Measurements from ENCODE around the gene PRPF6. TPM values are rescaled to one million over a fixed set of nuclear protein-coding genes. Genes with fewer than 3 reads are reported as not detected.
"Not testable (repeated sequence)": the region's sequence is repeated elsewhere in the genome, so short reads cannot be mapped to it uniquely, and the experiment has no call there.

The PRPF6 gene
- total and polyA plus RNA-seq, 9 donors, result 46.5 to 84.9 (median 69.7) TPM

GRCh38 chr20:63969838-63970713 is 10.9 kb upstream of the PRPF6 start, which contains the start of gene ZNF512B:
Gene ZNF512B, minus strand, starts transcription at chr20:63969930. Its CDS starts 1,980 bp downstream, at chr20:63967950.
- no peaks in the 10 kb centered on the region for H3K27me3 ChIP-seq
- DNase-seq, result peak; percentile 71 to 83 (median 80)
- no peaks in the 10 kb centered on the region for H3K36me3 ChIP-seq
- H3K9me3 ChIP-seq, result no peaks in the 10 kb centered on the region
- intact Hi-C loops (cut with DNase I), result loop anchor here in 3 of 4 donors (5.0 to 10.0 kb wide), 3 partner anchors 63 to 433 kb away; partner anchors contain the start of gene PTK6 (in 1 of the 3)
- H3K4me3 ChIP-seq, result peak within 1 kb of the TSS; percentile 57
- TF ChIP-seq CTCF (IDR thresholded peaks at IDR 0.05) (no peak), POLR2A (IDR thresholded peaks at IDR 0.05) (no peak), EP300 (IDR thresholded peaks at IDR 0.05) (no peak)
- WGBS, 3 donors, result 3% methylated on average over 33 to 73 of the region's 73 CpGs
- H3K4me1 ChIP-seq (ENCODE audit: insufficient read depth), result peaks cover 11% of the 10 kb centered on the region
- H3K27ac ChIP-seq, result peak within 1 kb of the TSS; percentile 65 to 67

GRCh38 chr20:63970714-63971431 is 10.1 kb upstream of the PRPF6 start:
- Histone ChIP-seq H3K27me3 (no peaks in the 10 kb centered on the region), H3K4me1 (ENCODE audit: insufficient read depth) (peaks cover 11% of the 10 kb centered on the region), H3K4me3 (no peak overlapping the region), H3K9me3 (no peaks in the 10 kb centered on the region), H3K27ac (no peak overlapping the region), H3K36me3 (no peaks in the 10 kb centered on the region)
- DNase-seq, result no peak
- intact Hi-C loops (cut with DNase I), result loop anchor here in 3 of 4 donors (5.0 to 10.0 kb wide), 3 partner anchors 64 to 434 kb away; partner anchors contain the start of gene PTK6 (in 1 of the 3)
- TF ChIP-seq CTCF (IDR thresholded peaks at IDR 0.05) (no peak), EP300 (IDR thresholded peaks at IDR 0.05) (no peak), POLR2A (IDR thresholded peaks at IDR 0.05) (no peak)
- 82 to 85% (median 83%) methylated on average over 5 of the region's 5 CpGs for WGBS, 3 donors

GRCh38 chr20:63971960-63972311 is 9.0 kb upstream of the PRPF6 start:
- not testable (repeated sequence) for H3K27me3 ChIP-seq, H3K27ac ChIP-seq, DNase-seq, H3K36me3 ChIP-seq, H3K4me3 ChIP-seq, H3K9me3 ChIP-seq
- intact Hi-C loops (cut with DNase I), result loop anchor here in 3 of 4 donors (5.0 to 10.0 kb wide), 3 partner anchors 65 to 435 kb away; partner anchors contain the start of gene PTK6 (in 1 of the 3)
- H3K4me1 ChIP-seq (ENCODE audit: insufficient read depth), result peaks cover 11% of the 10 kb centered on the region
- 86 to 87% (median 86%) methylated on average over 10 of the region's 10 CpGs for WGBS, 3 donors

- H3K27me3 ChIP-seq, result no peaks in the 10 kb centered on the region
- no peak overlapping the region for H3K27ac ChIP-seq
- WGBS, 3 donors, result 77 to 79% (median 79%) methylated on average over 18 of the region's 18 CpGs
- DNase-seq, result peak in 4 of 5 donors; percentile 27 to 36 (median 32)
- no peak overlapping the region for H3K4me3 ChIP-seq
- no peaks in the 10 kb centered on the region for H3K36me3 ChIP-seq
- TF ChIP-seq EP300 (IDR thresholded peaks at IDR 0.05) (no peak), POLR2A (IDR thresholded peaks at IDR 0.05) (no peak), CTCF (IDR thresholded peaks at IDR 0.05) (no peak)
- intact Hi-C loops (cut with DNase I), result loop anchor here in 3 of 4 donors (5.0 to 10.0 kb wide), 3 partner anchors 65 to 435 kb away; partner anchors contain the start of gene PTK6 (in 1 of the 3)
- H3K9me3 ChIP-seq, result no peaks in the 10 kb centered on the region
- H3K4me1 ChIP-seq (ENCODE audit: insufficient read depth), result peaks cover 11% of the 10 kb centered on the region
Observed at GRCh38 chr20:63972312-63973159, 8.4 kb upstream of the PRPF6 start.
